Right lung (tissue), 5 donors: ENCODE data around the gene MROH2A. TPM values are rescaled to one million over a fixed set of nuclear protein-coding genes. Genes with fewer than 3 reads are reported as not detected.
"Not testable (repeated sequence)": the region's sequence is repeated elsewhere in the genome, so short reads cannot be mapped to it uniquely, and the experiment has no call there.

Experiments
- DNase-seq, 2 donors: peaks; one replicate each; pipeline ENCODE4 v3.0.0-alpha.2; 2013
- polyA plus RNA-seq, 5 donors: library from polyadenylated mRNA; unstranded; fragments of 120-200 nt; gene quantifications; one replicate each; pipeline versions ENCODE4 v1.2.1 to v1.2.3, GENCODE V29; 2013; ENCODE audit warnings: inconsistent platforms in 1 of 5, low replicate concordance in 1 of 5; ENCODE audit not compliant: insufficient read length in 5 of 5, insufficient read depth in 1 of 5

The MROH2A gene
- polyA plus RNA-seq, 5 donors: 0.27 to 1.3 (median 0.55) TPM

DNA sequence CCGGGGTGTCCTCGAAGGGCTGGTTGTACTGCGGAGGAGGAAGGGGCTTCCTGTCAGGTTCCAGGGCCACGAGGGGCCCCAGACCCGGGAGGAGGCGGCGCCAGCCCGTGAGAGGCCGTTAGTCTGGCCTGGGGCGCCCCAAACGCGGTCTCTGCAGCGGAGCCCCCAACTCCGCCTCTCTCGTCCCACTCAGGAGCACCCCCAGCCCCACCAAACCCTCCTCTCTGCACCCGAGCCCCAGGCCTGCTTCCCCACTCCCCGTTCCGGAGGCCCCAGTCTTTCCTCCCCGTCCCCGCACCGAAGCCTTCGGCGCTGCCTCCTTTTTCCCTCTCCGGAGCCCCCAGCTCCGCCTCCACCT is 75.7 kb downstream of the MROH2A start:
- no peak for DNase-seq

DNA sequence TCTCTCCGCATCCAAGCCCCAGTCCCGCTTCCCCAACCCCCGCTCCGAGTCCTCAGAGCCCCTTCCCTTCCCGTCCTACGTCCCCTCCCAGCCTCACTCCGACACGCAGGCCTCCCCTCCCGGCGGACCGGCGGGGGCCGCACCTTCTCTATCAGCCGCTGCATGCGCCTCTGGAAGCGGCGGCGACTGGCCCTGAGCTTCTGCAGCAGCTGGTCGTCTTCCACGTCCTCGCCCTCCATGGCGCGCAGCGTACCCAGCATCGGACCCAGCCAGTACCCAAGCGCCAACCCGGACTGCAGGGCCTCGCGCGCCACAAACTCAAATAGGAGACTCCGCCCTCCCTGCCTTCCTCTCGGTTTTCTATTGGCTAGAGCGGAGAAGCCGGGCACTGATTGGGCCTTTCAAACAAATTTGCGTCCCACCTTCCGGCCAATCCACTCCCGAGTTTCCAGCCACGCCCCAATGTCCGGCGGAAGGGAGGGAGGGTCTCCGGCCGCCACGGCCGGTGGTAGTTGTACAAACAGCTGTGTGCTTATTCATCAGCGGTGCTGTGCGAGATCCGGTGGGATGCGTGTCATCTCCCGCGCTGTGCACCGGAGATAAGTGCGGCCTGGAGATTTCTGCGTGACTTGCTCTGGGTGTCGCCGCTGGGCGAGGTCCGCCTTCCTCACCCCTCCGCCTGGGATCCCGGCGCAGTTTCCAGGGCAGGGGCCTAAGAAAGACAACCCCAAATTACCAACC is 76.3 kb downstream of the MROH2A start, which contains the start of gene HJURP:
Gene HJURP, minus strand, starts transcription at position 295 of the 741 bp plus-strand sequence. Its CDS starts 35 bp downstream, at position 260.
- peak; percentile 90 to 93 for DNase-seq

DNA sequence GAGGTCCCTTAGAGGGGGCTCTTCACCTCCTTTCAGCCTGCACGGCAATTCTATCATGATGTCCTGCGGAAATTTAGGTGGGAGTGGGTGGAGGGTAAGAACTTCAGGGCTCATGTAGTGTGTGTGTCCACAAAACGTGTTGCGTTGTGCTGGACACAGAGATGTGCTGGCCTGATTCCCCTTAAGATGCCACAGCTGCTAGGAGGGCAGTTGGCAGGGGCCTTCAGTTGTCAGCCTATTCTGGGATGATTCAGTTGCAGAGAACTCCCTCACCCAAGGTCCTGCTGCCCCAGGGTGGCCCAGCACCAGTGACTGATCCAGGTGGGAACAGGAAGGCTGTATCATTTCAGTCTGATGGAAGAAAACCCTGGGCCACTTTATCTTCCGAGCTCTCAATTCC is 77.2 kb downstream of the MROH2A start:
- DNase-seq: no peak

DNA sequence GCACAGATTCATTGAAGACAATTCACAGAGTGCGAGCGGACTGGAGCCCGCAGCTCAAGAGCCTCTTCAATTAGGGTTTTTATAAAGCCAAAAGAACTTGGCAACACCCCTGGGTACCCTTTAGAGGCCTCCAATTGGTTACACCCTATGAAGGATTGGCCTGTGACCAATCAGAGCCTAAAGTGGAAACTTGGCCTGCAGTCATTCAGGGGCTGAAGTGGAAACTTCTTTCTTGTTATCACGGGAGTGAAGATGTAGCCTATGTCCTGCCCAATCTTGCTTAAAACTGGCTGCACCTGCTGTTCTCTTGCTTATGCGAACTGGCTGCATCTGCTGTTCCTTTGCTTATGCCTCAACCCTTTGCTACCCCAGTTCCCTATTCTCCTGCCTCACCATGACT is 78.1 kb downstream of the MROH2A start:
- DNase-seq: no peak

DNA sequence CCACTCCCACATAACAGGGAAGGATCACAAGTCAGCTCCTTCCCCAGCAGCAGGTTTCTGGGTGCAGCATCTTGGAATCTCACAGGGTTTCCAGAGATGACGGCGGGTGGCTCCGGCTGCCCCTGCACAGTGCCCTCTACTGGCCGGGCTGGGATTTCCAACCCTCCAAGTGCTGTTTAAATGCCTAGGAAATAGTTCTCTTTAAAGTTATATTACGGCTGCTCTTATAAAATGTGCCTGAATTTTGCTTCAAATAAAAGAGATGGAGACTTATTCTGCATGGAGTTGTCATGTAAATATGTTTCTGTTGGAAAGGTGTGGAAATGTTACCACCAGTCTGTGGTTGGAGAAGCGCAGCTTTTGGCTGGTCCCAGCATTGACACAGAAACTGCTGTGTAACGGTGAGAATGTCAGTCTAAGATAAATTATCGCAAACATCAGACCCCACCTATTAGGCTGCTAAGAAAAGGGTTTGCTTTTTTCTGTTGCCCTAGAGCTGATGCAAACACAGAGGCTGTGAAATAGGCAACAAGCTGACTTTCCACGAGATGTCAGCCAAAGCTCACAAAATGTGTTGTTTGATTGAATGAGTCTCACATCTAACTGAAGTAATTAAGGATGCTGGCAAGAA is 79.5 kb downstream of the MROH2A start:
- DNase-seq: no peak

DNA sequence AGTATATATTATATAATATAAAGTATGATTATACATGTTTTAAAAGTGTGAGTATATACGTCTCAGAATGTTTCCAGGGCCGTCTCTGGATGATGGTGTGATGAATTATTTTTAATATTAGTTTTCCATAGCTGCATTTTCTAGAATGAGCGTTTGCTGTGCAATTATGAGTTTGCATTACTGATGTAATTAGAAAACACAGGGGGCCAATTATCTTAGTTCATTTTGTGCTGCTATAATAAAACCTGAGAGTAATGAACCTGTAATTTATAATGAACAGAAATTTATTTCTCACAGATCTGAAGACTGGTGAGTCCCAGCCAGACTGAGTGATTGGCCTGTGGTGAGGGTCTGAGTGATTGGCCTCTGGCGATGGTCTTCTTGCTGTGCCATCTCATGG is 80.2 kb downstream of the MROH2A start:
- DNase-seq: no peak

DNA sequence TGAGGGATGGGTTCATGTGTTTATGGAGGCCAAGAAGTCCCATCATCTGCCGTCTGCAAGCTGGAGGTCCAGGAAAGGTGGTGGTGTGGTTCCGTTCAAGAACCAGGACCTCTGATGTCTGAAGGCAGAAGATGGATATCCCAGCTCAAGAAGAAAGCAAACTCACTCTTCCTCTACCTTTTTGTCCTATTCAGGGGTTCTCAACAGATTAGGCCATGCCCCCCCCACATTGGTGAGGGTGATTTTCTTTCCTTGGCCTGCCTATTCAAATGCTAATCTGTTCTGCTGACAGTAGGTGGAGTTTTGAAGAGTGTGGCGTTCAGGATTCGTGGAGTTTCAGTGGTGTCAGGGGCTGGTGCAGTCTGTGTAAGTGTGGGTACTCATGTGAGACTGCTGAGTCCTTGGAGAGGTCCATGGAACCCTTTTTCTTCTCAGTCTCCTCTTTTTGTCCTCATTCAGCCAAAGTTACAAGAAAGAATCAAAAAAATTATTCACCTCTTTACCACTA is 84.2 kb downstream of the MROH2A start:
- DNase-seq: no peak

DNA sequence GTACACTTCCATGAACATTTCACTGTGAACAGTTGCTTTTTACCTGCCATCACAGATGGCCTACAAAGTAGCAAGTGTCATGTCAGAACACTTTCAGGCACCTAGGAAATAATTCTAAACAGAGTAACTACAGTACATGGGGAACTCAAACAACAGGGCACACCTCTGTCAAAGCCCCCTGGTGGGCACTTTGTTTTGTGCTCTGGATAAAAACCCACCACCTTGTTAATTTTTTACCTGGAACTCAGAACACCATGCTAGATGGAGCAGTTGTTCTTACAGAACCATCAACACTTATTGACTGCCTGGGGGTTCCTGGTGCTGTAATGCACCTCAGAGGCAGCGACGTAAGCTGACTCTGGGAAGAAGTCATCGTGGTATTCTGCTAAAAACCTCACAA is 87.7 kb downstream of the MROH2A start:
- no peak for DNase-seq

DNA sequence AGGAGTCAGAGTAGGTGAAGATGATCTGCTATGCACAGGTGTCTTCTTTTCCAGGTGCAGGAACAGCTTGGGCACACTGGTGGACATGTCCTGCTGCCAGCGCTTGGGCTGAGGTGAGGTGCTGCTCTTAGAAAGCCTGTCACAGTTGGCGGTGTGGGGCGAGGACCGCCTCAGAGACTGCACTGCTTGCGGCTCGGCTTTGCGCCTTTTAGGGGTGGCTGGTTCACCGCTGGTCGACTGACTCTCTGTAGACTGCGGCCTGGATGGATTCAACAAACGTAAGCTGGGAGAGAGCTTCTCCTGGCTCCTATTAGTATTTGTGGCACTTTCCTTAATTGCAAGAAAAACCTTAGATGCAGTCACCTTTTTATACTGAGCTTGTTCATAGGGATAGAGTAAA is 88.3 kb downstream of the MROH2A start:
- DNase-seq: no peak

DNA sequence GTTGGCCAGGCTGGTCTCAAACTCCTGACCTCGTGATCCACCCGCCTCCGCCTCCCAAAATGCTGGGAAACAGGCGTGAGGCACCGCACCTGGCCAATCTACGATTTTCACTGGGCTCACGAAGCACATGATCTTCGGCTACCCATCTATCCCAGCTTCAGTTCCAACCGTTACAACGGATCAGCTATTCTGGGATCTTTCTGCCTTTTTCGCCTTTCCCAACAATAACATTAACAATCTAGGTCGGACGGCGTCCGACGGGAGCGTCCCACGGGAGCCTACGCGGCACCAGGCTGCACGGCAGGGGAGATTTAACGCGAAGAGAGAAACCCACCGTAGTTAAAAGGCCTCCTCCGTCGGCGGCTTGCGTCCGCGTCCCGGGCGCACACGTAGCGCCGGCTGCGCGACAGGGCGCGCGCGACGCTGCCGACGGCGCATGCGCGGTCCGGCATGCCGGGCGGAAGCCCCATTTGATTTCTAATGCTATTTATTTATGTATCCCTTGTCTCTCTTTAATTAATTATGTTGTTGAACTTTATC is 89.9 kb downstream of the MROH2A start, which contains the start of gene MSL3B:
Gene MSL3B, minus strand, starts transcription at position 394 of the 540 bp plus-strand sequence.
- peak; percentile 24 to 31 for DNase-seq

DNA sequence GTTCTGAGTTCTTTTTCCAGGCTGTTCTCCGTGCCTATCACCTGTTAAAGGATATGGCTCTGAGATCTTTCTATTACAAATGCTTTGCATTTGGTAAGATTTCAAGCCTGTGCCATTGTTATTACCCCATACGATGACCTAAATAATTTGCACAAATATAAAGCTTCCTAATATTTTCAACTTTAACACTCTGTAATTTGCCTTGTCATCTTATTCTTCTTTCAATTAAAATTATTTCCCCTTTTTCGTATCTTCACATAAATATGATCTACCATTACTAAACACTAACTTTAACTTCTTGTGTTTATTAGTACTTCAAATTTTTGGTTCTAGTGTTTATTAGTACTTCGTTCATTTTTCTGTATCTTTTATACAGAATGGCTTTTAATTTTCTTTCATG is 93.3 kb downstream of the MROH2A start:
- DNase-seq: no peak

DNA sequence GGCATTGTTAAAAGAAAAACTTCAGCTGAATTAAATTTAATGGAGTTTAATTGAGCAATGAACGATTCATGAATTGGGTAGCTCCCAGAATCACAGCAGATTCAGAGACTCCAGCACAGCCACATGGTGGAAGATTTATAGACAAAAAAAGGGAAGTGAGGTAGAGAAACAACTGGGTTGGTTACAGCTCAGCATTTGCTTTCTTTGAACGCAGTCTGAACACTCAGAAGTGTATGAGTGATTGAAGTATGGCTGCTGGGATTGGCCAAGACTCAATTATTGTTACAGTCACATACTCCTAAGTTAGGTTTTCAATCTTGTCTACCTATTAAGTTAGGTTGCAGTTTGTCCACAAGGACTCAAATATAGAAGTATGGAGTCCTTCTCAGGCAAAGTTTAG is 94.0 kb downstream of the MROH2A start:
- not testable (repeated sequence) for DNase-seq

DNA sequence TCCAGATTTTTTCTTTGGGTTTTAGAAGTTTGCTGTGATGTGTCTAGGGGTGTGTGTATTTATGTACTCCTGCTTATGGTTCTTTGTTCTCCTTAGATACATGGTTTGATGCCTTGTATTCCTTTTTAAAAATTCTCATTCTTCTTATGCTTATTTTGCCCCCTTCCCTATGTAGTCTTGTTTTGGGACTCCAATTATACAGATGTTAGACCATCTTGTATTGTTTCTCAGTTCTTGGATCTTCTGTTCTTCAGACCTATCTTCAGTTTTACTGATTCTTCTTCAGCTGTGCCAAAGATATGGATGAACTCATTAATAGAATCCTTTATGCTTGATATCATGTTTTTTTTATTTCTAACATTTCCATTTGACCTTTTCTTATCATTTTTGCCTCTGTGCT is 104.2 kb downstream of the MROH2A start:
- DNase-seq: no peak

Other genes with a start within 250 kb of the MROH2A start
- 10 to 100 TPM; 32.9 to 59.7 (median 50.8) TPM for gene USP40, start 211.5 kb upstream of the MROH2A start, polyA plus RNA-seq
- gene UGT1A8, start 160.7 kb upstream of the MROH2A start, polyA plus RNA-seq: not detected
- not detected for gene UGT1A10, start 141.9 kb upstream of the MROH2A start, polyA plus RNA-seq
- not detected for gene UGT1A9, start 106.4 kb upstream of the MROH2A start, polyA plus RNA-seq
- not detected for gene UGT1A7, start 96.4 kb upstream of the MROH2A start, polyA plus RNA-seq
- gene UGT1A6, start 85.4 kb upstream of the MROH2A start, polyA plus RNA-seq: under 1 TPM in 1 of 5 donors, not detected in 4; 0.22 TPM
- not detected for gene UGT1A5, start 65.4 kb upstream of the MROH2A start, polyA plus RNA-seq
- gene UGT1A4, start 59.6 kb upstream of the MROH2A start, polyA plus RNA-seq: not detected
- gene UGT1A3, start 49.3 kb upstream of the MROH2A start, polyA plus RNA-seq: not detected
- under 1 TPM in 4 of 5 donors, not detected in 1; 0.05 to 0.10 (median 0.08) TPM for gene UGT1A1, start 18.1 kb upstream of the MROH2A start, polyA plus RNA-seq
- 10 to 100 TPM; 15.4 to 48.8 (median 28.9) TPM for gene HJURP, start 76.2 kb downstream of the MROH2A start, polyA plus RNA-seq
- gene TRPM8, start 139.0 kb downstream of the MROH2A start, polyA plus RNA-seq: under 1 TPM in 4 of 5 donors, not detected in 1; 0.11 to 0.28 (median 0.27) TPM